Measurements from ENCODE around the gene TIGD1.

- TF ChIP-seq CTCF (optimal IDR thresholded peaks at IDR 0.05 in 1 of 3, IDR thresholded peaks at IDR 0.05 in 1 of 3, conservative IDR thresholded peaks at IDR 0.05 in 1 of 3; ENCODE audit: extremely low read depth in 1 of 3, insufficient read depth in 2 of 3, low read length in 3 of 3) (no peak), EZH2 (IDR thresholded peaks at IDR 0.05; ENCODE audit: low read length) (no peak)
These were observed 36.7 kb upstream of the TIGD1 start for GRCh38 chr2:232586943-232587505.

Measured in keratinocyte (primary cell).